COLO668 (cell line): Measurements from ENCODE around the gene GABRB3.

ENCODE experiments used
- DNase-seq: peaks from one replicate; lab custom pipeline; 2025; ENCODE audit not compliant: unreplicated experiment; lab: John Stamatoyannopoulos, UW

The GABRB3 gene

DNA sequence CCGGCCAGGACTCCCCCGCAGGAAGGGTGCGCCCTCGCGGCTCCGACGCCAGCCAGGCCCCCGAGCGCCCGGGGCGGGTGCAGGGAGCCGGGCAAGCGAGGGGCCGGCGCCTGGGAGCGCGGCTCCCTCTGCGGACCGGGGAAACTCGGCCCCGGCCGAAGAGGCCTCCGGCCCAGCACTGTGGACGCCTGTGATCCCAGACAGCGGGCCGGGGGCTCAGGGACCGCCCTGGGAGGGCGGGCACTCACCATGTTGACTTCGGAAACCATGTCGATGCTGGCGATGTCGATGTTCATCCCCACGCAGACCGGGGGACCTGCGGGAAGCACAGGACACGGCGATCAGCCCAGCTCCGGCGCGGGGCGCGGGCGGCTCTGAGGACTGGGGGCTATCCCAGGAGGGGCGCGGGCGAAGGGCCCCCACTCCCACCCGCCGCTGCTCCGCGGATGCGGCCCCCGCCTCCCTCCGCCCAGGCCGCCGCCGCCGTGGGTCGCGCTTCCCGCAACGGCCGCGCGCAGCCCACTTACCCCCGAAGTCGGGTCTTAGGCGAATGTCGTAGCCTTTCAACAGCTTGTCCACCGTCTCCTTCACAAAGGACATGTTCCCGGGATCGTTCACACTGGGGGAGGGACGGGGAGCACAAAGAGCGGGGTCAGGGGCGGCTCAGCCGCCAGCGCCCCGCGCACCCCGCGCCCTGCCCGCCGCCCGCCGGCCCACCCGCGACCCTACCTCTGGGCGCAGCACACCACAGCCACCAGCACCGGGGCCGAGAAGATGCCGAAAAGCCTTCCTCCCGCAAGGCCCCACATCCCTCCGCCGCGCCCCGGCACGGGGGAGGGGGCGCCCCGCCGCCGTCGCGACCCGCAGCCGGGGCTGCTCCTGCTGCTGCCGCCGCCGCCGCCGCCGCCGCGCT, at the start of gene GABRB3:
TSS of gene GABRB3 (minus strand) at position 913 of the 913 bp plus-strand sequence.
- DNase-seq, result peak; percentile 54

GRCh38 chr15:26807517-26808427, 34.9 kb upstream of the GABRB3 start:
- DNase-seq, result no peak

GRCh38 chr15:26806574-26806973, 33.7 kb upstream of the GABRB3 start:
- no peak for DNase-seq

- DNase-seq, result no peak
Observed at GRCh38 chr15:26806151-26806550, 33.3 kb upstream of the GABRB3 start.

DNA sequence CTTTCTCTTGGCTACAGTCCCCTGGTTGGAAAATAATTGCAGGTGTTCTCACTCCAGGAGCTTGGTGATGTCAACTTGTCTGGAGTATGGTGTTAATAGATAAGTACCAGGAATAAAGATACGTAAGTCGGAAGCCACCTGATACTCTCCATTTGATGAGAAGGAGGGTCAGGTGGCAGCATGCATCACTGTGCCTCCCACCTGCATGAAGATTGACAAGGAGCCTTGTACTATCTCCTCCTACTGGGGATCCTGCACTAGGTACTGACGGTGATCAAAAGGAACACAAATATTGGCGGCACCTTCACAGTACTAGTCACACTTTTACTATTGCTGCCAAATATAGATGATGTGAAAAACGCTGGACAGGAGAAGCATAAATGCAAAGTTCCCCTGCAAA, 32.6 kb upstream of the GABRB3 start:
- no peak for DNase-seq

GRCh38 chr15:26804063-26804804, 31.4 kb upstream of the GABRB3 start:
- DNase-seq, result no peak

DNA sequence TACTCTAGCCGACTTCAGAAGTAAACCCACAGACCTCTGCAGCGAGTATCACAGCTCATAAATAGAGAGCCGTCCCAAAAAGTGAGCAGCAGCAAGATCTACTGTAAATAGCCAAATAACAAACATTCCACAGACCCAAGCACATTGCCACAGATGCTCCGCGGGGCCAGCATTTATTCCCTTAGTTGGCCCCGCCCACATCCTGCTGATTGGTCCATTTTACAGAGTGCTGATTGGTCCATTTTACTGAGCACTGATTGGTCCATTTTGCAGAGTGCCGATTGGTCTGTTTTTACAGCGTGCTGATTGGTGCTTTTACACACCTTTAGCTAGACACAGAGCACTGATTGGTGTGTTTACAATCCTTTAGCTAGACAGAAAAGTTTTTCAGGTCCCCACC, 17.3 kb upstream of the GABRB3 start:
- no peak for DNase-seq

GRCh38 chr15:26781816-26782215, 8.9 kb upstream of the GABRB3 start:
- no peak for DNase-seq

- no peak for DNase-seq
Observed at GRCh38 chr15:26773917-26774316, 1.1 kb upstream of the GABRB3 start.

DNA sequence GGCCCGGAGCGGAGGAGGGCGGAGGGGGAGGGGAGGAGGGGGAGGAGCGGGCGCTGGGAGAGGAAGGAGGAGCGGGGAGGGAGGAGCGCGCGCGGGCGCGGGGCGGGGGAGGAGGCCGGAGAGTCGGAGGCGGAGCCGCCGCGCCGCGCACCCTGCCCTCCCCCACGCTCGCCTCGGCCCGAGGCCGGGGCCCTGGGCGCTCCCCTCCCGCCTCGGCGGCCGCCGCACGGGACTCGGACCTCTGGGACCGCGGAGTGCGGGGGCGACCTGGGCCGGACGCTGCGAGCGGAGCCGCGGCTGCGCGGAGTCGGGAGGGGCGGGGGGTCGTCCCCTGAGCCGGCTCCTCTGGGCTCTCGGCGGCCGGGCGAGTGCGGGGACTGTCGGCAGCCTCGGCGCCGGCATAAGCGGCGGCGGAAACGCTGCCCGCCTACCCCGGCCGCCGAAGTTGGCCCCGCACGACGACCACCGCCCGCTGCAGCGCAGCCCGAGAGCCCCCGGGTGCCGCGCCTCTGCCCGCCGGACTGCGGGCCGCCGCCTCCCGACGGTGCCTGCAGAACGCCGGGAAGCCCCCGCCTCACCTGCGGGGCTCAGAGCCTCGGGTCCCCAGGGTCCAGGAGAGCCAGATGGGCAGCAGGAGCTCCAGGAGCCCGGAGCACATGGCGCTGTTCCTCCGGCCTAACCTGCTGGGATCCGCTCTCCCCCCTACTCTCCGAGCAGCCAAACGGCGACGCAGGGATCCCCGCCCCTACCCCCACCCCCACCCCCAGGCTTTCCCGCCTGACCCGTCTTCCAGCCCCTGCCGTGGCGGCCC, 406 bp upstream of the GABRB3 start:
- DNase-seq, result peak; percentile 88

GRCh38 chr15:26771578-26772153, 1.2 kb downstream of the GABRB3 start:
- peak; percentile 69 for DNase-seq

DNA sequence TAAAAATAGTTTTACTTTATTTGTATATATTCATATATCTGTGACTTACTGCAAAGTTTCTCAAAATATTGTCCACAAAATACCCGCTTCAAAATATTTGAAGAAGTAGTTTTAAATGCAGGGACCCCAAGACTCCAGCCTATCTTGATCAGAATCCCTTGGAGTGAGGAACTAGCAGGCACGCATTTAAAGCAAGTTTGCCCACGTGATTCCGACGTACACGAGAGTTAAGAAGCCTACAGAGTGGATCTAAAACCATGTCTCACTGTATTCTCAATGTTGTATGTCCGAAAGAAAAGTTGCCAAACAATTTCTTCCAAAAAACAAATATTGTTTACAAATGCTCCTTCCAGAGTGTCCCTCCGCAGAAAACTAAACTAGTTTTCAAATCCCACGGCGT, 1.7 kb downstream of the GABRB3 start:
- peak; percentile 27 for DNase-seq

GRCh38 chr15:26767169-26767670, 5.6 kb downstream of the GABRB3 start:
- DNase-seq, result peak; percentile 40

DNA sequence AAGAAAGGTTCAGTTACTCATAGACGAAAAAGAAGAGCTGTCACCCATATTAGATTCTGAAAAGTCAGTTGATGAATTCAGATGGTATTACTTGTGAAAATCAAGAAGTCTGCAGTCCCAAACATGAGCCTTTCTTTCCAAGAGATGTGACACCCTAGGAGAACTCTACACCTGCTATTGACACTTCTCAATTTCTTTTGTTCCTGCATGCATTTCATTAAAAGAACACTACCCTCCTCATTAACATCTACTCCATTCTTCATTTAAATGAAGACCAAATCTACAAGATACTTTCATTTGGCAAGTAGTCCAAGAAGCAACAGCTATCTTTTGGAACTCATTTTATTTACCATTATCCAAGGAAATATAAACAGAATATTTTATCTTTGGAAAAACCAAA, 6.6 kb downstream of the GABRB3 start:
- DNase-seq, result no peak

GRCh38 chr15:26759986-26760385, 12.9 kb downstream of the GABRB3 start:
- no peak for DNase-seq

DNA sequence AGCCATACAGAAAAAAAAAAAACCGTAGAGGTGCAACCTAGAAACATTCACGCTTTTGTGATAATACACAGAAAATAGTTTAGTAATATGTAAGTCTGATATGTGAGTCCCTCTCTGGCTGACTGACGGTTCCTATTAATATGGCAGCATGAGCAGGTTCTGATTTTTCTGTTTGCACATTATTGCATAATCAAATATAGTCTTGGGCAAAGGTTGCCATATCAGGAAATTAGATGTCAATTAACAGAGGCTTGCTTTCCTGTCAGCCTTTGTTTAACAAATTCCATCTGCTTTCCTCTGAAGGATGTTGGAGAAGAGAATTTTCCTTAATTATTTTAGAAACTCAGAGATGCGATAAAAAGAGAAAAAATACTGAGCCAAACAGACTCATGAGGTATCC, 14.8 kb downstream of the GABRB3 start:
- DNase-seq, result no peak

DNA sequence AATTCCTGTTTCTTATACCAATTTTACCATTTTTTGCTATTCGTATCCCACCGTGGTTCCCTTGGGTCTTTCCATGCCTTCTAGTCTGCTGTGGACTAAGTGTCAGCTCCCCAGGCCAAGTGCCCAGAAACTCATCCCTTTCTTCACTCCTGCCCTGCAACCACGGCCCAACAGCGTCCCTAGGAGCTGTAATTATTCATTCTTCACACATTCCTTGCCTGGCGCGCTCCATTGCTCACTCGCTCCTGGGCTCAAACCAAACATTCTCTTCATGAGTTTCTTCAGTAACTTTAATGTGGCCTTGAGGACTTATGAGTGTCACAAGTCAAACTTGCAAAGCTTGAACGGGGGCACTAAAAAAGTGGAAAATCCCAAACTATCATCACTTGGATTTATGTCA, 15.7 kb downstream of the GABRB3 start:
- no peak for DNase-seq

DNA sequence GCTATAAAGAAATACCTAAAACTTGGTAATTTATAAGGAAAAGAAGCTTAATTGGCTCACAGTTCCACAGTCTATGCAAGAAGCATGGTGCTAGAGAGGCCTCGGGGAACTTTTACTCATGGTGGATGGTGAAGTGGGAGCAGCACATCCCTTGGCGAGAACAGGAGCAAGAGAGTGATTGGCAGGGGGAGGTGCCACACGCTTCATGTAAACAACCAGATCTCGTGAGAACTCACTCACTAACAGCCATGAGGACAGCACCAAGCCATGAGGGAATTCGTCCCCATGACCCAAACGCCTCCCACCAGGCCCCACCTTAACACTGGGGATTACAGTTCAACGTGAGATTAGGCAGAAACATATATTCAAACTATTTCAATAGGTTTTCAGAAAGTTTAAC, 28.0 kb downstream of the GABRB3 start:
- no peak for DNase-seq

DNA sequence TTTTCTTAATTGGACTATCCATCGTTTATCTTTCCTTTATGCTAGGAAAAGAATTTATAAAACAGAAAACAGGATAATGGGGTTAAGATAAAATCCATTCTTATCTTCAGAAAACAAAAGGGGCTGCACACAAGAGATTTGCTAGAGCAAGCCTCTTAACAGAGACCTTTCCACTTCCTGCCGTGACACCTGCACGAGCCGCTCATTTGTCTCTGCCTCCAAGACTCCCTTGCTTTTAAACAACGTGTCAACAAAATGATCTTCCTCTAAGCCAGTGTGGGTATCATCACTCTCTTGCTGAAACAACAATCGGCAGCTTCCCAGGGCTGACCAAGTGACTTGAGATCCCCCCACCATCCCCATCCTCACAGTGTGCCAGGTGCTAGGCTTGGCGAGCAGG, 33.1 kb downstream of the GABRB3 start:
- DNase-seq, result peak; percentile 15

DNA sequence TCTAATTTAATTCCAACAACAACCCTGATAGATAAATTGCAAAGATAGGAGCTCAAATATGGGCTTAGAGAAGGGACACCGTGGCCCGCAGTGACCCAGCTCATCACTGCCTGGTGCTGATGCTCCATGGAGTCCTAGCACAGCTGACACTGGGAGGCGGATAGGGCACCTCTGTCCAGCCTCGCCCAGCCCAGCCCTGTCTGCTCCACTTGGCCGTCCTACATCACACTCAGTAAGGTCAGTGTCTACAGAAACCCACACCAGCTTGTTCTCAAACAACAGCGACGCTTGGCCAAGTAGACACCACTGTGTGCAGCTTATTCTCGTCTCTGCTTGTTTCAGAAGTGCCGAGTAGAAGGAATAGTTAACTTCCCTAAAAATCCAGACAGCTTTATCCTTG, 33.9 kb downstream of the GABRB3 start:
- no peak for DNase-seq
